H1 (cell line): ENCODE results near the gene TMEM198. TPM values are rescaled to one million over a fixed set of nuclear protein-coding genes. Genes with fewer than 3 reads are reported as not detected.

ENCODE experiments used
- CTCF ChIA-PET: fragments of 300-600 bp; sonication (Branson Sonifier 250); formaldehyde crosslinking; loops from one replicate; lab custom pipeline; 2021; ENCODE audit not compliant: partially characterized antibody; lab: Charles Lee
- POLR2A ChIA-PET: fragments of 300-600 bp; sonication (Branson Sonifier 250); formaldehyde crosslinking; loops from one replicate; lab custom pipeline; 2021; ENCODE audit warnings: inconsistent platforms; ENCODE audit not compliant: partially characterized antibody; lab: Charles Lee
- DNase-seq, 2 experiments: peaks; one replicate each; pipeline versions ENCODE4 v3.0.0 to v3.0.0-alpha.2; 2010 to 2022; ENCODE audit warnings: low spot score in 2 of 2, low read depth in 1 of 2, mixed read lengths in 1 of 2
- FAIRE-seq: peaks from 2 replicates; lab custom pipeline; 2011; peaks lifted over from hg19 to GRCh38; lab: Jason Lieb, UNC
- H2AFZ ChIP-seq: 2 replicates; pipeline ENCODE4 v1.8.1; 2012; ENCODE audit warnings: low read length, inconsistent platforms
- H2AK5ac ChIP-seq: 2 replicates; pipeline ENCODE4 v1.6.1; 2013; ENCODE audit warnings: low read depth, low read length
- H2BK120ac ChIP-seq: replicated peaks from 2 replicates; pipeline ENCODE3; 2013; ENCODE audit warnings: low read depth, low read length, inconsistent platforms
- H2BK12ac ChIP-seq: 2 replicates; pipeline ENCODE4 v1.6.1; 2013; ENCODE audit warnings: low read depth, low read length
- H2BK15ac ChIP-seq: 2 replicates; pipeline ENCODE4 v1.6.1; 2013; ENCODE audit warnings: low read length
- H2BK20ac ChIP-seq: 2 replicates; pipeline ENCODE4 v1.6.1; 2013; ENCODE audit warnings: low read length
- H2BK5ac ChIP-seq: 2 replicates; pipeline ENCODE4 v1.6.1; 2013; ENCODE audit warnings: low read depth, low read length
- H3K14ac ChIP-seq: 2 replicates; pipeline ENCODE4 v1.6.1; 2013; ENCODE audit warnings: inconsistent platforms; ENCODE audit not compliant: insufficient read length
- H3K18ac ChIP-seq: 2 replicates; pipeline ENCODE4 v1.6.1; 2013; ENCODE audit warnings: low read length; ENCODE audit errors: extremely low read depth
- H3K23ac ChIP-seq: 2 replicates; pipeline ENCODE4 v1.6.1; 2013; ENCODE audit warnings: inconsistent platforms; ENCODE audit not compliant: insufficient read length
- H3K23me2 ChIP-seq: 2 replicates; pipeline ENCODE4 v1.6.1; 2013; ENCODE audit warnings: low read depth, low read length
- H3K27ac ChIP-seq: 2 replicates; pipeline ENCODE4 v1.6.1; 2011; ENCODE audit warnings: low read depth, low read length, inconsistent platforms
- H3K27me3 ChIP-seq, 4 experiments: replicated peaks in 1 of 4; 1 replicate in 1 of 4; 2 replicates in 3 of 4; pipeline versions ENCODE4 v1.6.1 to v1.8.1; 2011 to 2013; ENCODE audit warnings: low read length in 3 of 4, mild to moderate bottlenecking in 3 of 4, inconsistent platforms in 2 of 4, mixed read lengths in 2 of 4, moderate library complexity in 1 of 4; ENCODE audit not compliant: control insufficient read depth in 3 of 4, insufficient read depth in 3 of 4; ENCODE audit errors: extremely low read depth in 1 of 4
- H3K36me3 ChIP-seq, 4 experiments: 2 replicates each; pipeline versions ENCODE4 v1.6.1 to v1.8.1; 2011 to 2013; ENCODE audit warnings: mild to moderate bottlenecking in 4 of 4, low read length in 3 of 4, moderate library complexity in 2 of 4, control low read depth in 1 of 4, inconsistent platforms in 1 of 4; ENCODE audit not compliant: insufficient read depth in 4 of 4, control insufficient read depth in 2 of 4
- H3K4ac ChIP-seq: replicated peaks from 2 replicates; pipeline ENCODE3; 2013; ENCODE audit warnings: low read length, low read depth, mixed read lengths, inconsistent platforms; ENCODE audit not compliant: insufficient read length
- H3K4me1 ChIP-seq, 4 experiments: replicated peaks in 1 of 4; 1 replicate in 1 of 4; 2 replicates in 3 of 4; pipeline versions ENCODE4 v1.6.1 to v1.8.1; 2011 to 2013; ENCODE audit warnings: low read length in 3 of 4, inconsistent platforms in 2 of 4, mixed read lengths in 1 of 4; ENCODE audit not compliant: insufficient read depth in 4 of 4, control insufficient read depth in 3 of 4
- H3K4me2 ChIP-seq, 2 experiments: 2 replicates each; pipeline versions ENCODE4 v1.6.1 to v1.8.1; 2011 to 2013; ENCODE audit warnings: low read depth in 2 of 2, low read length in 2 of 2, control low read depth in 1 of 2, inconsistent platforms in 1 of 2, mild to moderate bottlenecking in 1 of 2; ENCODE audit not compliant: insufficient read depth in 1 of 2
- H3K4me3 ChIP-seq, 4 experiments: fragments of 200-600, 300-600 bp in 1 of 4; sonication (generic), shearing (Covaris generic), sonication (Bioruptor Twin) in 1 of 4; 2 replicates each; pipeline versions ENCODE4 v1.5.1 to v1.8.1; 2011 to 2016; ENCODE audit warnings: low read length in 4 of 4, low read depth in 3 of 4, control low read depth in 2 of 4, inconsistent platforms in 2 of 4, mild to moderate bottlenecking in 2 of 4, mixed read lengths in 1 of 4, moderate library complexity in 1 of 4; ENCODE audit not compliant: insufficient read depth in 2 of 4; ENCODE audit errors: extremely low read depth in 1 of 4
- H3K56ac ChIP-seq: replicated peaks from 2 replicates; pipeline ENCODE3; 2013; ENCODE audit warnings: low read depth, mild to moderate bottlenecking, mixed read lengths, low read length, inconsistent platforms; ENCODE audit not compliant: insufficient read length
- H3K79me1 ChIP-seq: 2 replicates; pipeline ENCODE4 v1.6.1; 2013; ENCODE audit warnings: low read depth, low read length, control low read depth
- H3K79me2 ChIP-seq, 2 experiments: 2 replicates each; pipeline versions ENCODE4 v1.6.1 to v1.8.1; 2012 to 2013; ENCODE audit warnings: low read length in 2 of 2, mild to moderate bottlenecking in 2 of 2, inconsistent platforms in 1 of 2; ENCODE audit not compliant: insufficient read depth in 2 of 2, control insufficient read depth in 1 of 2
- H3K9ac ChIP-seq, 4 experiments: replicated peaks in 1 of 4; 1 replicate in 1 of 4; 2 replicates in 3 of 4; pipeline versions ENCODE4 v1.6.1 to v1.8.1; 2011 to 2013; ENCODE audit warnings: low read depth in 3 of 4, low read length in 3 of 4, control low read depth in 2 of 4, mild to moderate bottlenecking in 2 of 4, moderate library complexity in 2 of 4, inconsistent platforms in 1 of 4; ENCODE audit errors: extremely low read depth in 1 of 4
- H3K9me3 ChIP-seq, 2 experiments: 2 replicates each; pipeline versions ENCODE4 v1.6.1 to v1.8.1; 2012 to 2013; ENCODE audit warnings: mild to moderate bottlenecking in 2 of 2, moderate library complexity in 2 of 2, control low read depth in 1 of 2, inconsistent platforms in 1 of 2, low read depth in 1 of 2, low read length in 1 of 2, mixed read lengths in 1 of 2; ENCODE audit not compliant: insufficient read depth in 2 of 2
- H4K20me1 ChIP-seq, 2 experiments: replicated peaks in 1 of 2; 2 replicates each; pipeline versions ENCODE3 to v1.8.1; 2011 to 2013; ENCODE audit warnings: inconsistent platforms in 2 of 2, low read length in 2 of 2, mild to moderate bottlenecking in 1 of 2; ENCODE audit not compliant: insufficient read depth in 2 of 2, control insufficient read depth in 1 of 2
- H4K5ac ChIP-seq: 2 replicates; pipeline ENCODE4 v1.6.1; 2013; ENCODE audit warnings: low read length, low read depth, mixed read lengths, inconsistent platforms; ENCODE audit not compliant: insufficient read length
- H4K8ac ChIP-seq: 2 replicates; pipeline ENCODE4 v1.8.0; 2013; ENCODE audit warnings: mild to moderate bottlenecking, moderate library complexity, low read length, inconsistent platforms; ENCODE audit not compliant: insufficient read depth; ENCODE audit errors: extremely low read depth
- H4K91ac ChIP-seq: replicated peaks from 2 replicates; pipeline ENCODE3; 2013; ENCODE audit warnings: low read length, mixed read lengths, inconsistent platforms; ENCODE audit not compliant: insufficient read length
- ATF2 ChIP-seq: IDR thresholded peaks from 2 replicates; pipeline ENCODE4 v1.6.1; 2012; ENCODE audit warnings: low read length, inconsistent platforms
- BCL11A ChIP-seq, 2 experiments: IDR thresholded peaks; one replicate each; pipeline ENCODE4 v1.6.1; 2011; ENCODE audit warnings: low read depth in 2 of 2, low read length in 2 of 2, mild to moderate bottlenecking in 2 of 2
- CHD1 ChIP-seq: IDR thresholded peaks from 2 replicates; pipeline ENCODE4 v1.6.1; 2012; ENCODE audit warnings: low read depth, low read length, improper control_type of control experiment
- EP300 ChIP-seq, 2 experiments: IDR thresholded peaks; 1 replicate in 1 of 2; 2 replicates in 1 of 2; pipeline ENCODE4 v1.6.1; 2011 to 2012; ENCODE audit warnings: low read depth in 2 of 2, low read length in 2 of 2, mild to moderate bottlenecking in 2 of 2, borderline replicate concordance in 1 of 2, inconsistent platforms in 1 of 2, moderate library complexity in 1 of 2
- SIN3A ChIP-seq, 2 experiments: IDR thresholded peaks in 1 of 2; conservative IDR thresholded peaks in 1 of 2; 2 replicates each; pipeline ENCODE4 v1.6.1; 2011 to 2012; ENCODE audit warnings: low read length in 2 of 2, improper control_type of control experiment in 1 of 2, low read depth in 1 of 2, mild to moderate bottlenecking in 1 of 2
- SRF ChIP-seq: IDR thresholded peaks from 2 replicates; pipeline ENCODE4 v1.6.1; 2011; ENCODE audit warnings: mild to moderate bottlenecking, low read depth, low read length, moderate library complexity
- ZNF274 ChIP-seq: IDR thresholded peaks from 2 replicates; pipeline ENCODE4 v1.7.0; 2012; ENCODE audit warnings: low read length, borderline replicate concordance; ENCODE audit errors: extremely low read depth
- WGBS, 2 experiments: shearing (Covaris generic) in 1 of 2; methylation state at CpG; one replicate each; pipeline versions ENCODE4 v1.1.6 to v1.1.7; 2013 to 2015; ENCODE audit warnings: low lambda C conversion rate in 2 of 2, mixed read lengths in 2 of 2, inconsistent platforms in 1 of 2, low coverage in 1 of 2, missing lambda C conversion rate in 1 of 2; ENCODE audit not compliant: insufficient replicate concordance in 2 of 2, insufficient coverage in 1 of 2, insufficient read length in 1 of 2; ENCODE audit errors: extremely low coverage in 1 of 2, missing lambda C conversion rate in 1 of 2; 5-methylcytosine and 5-hydroxymethylcytosine counted together
- polyA plus RNA-seq, 7 experiments: library from polyadenylated mRNA; depleted of rRNA in 3 of 7; stranded (reverse) in 5 of 7; unstranded in 2 of 7; fragments of >200 nt in 5 of 7; fragments of 200-250 nt in 2 of 7; gene quantifications; 1 replicate in 5 of 7; 2 replicates in 1 of 7; 4 replicates in 1 of 7; pipeline versions ENCODE4 v1.2.1 to v1.2.3, GENCODE V29; 2011 to 2013; ENCODE audit warnings: missing spikeins in 2 of 7, mixed read lengths in 2 of 7
- total RNA-seq: library from RNA; stranded (reverse); fragmentation: NEBNext Ultra II Directional; extraction: Animal tissue kit (Norgen Biotek cat#: 25700); gene quantifications from 2 replicates; pipeline ENCODE4 v1.2.1, GENCODE V29; 2021
- TF ChIP-seq, protein P1 (sequence below): IDR thresholded peaks from 2 replicates; pipeline ENCODE4 v1.6.1; 2012; ENCODE audit warnings: inconsistent platforms

TMEM198 gene
- total and polyA plus RNA-seq, 2 of the 8 experiments (the other 6 are each of a cell fraction or from before 2014, with no cell fraction given): 10.2 to 10.4 TPM

- H3K23ac ChIP-seq: no peak overlapping the region
- H3K4me1 ChIP-seq: peaks cover 0 to 19% (median 12%) of the 10 kb centered on the region in 4 experiments; a peak in 6 of 7 replicates
- POLR2A ChIA-PET: interaction anchor here (1.0 to 1.6 kb wide), 3 partner anchors 30 to 71 kb away, joined by 3 read pairs; no protein-coding TSS in a partner anchor
- peaks cover 3% of the 10 kb centered on the region; the same call in 1 of the 2 replicates for H3K23me2 ChIP-seq
- peaks cover 4 to 7% of the 10 kb centered on the region in 2 experiments for H4K20me1 ChIP-seq
- no peak overlapping the region for H2BK120ac ChIP-seq
- H3K27ac ChIP-seq: no peak overlapping the region
- H3K4me3 ChIP-seq: no peak overlapping the region
- H3K4ac ChIP-seq: no peak overlapping the region
- H2BK12ac ChIP-seq: 0 out of 2 replicates have a peak overlapping the region, but pooled peaks have one; percentile 75
- 94% methylated on average over 8 of the region's 16 CpGs; no CpG with 5 or more reads in 1 of the 2 experiments for WGBS, 2 experiments
- H3K79me2 ChIP-seq: no peaks in the 10 kb centered on the region
- no peak overlapping the region; the same call in 1 of the 2 replicates for H4K8ac ChIP-seq
- H4K91ac ChIP-seq: no peak overlapping the region
- no peak overlapping the region for H2BK5ac ChIP-seq
- H2AK5ac ChIP-seq: no peak overlapping the region
- no peaks in the 10 kb centered on the region for H3K9me3 ChIP-seq
- FAIRE-seq: no peak
- H4K5ac ChIP-seq: no peak overlapping the region
- H3K14ac ChIP-seq: no peak overlapping the region
- H3K79me1 ChIP-seq: no peaks in the 10 kb centered on the region; the same call in 1 of the 2 replicates
- CTCF ChIA-PET: interaction anchor here (1.2 to 113.1 kb wide), 10 partner anchors 15 to 241 kb away, joined by 3 to 7248 read pairs (median 9); partner anchors contain the start of genes ASIC4, DES, GMPPA and SPEG
- H3K27me3 ChIP-seq: no peaks in the 10 kb centered on the region; a peak in 1 of 7 replicates
- H3K9ac ChIP-seq: no peak overlapping the region
- no peak overlapping the region for H3K4me2 ChIP-seq
- H3K56ac ChIP-seq: no peak overlapping the region
- H2AFZ ChIP-seq: no peak overlapping the region
- H2BK20ac ChIP-seq: no peak overlapping the region
- H2BK15ac ChIP-seq: peak overlapping the region; percentile 1; the same call in 1 of the 2 replicates
- peaks cover 4 to 22% (median 12%) of the 10 kb centered on the region in 4 experiments; a peak in 6 of 8 replicates for H3K36me3 ChIP-seq
- TF ChIP-seq, protein P1, sequence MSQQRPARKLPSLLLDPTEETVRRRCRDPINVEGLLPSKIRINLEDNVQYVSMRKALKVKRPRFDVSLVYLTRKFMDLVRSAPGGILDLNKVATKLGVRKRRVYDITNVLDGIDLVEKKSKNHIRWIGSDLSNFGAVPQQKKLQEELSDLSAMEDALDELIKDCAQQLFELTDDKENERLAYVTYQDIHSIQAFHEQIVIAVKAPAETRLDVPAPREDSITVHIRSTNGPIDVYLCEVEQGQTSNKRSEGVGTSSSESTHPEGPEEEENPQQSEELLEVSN: no peak
- no peak for TF ChIP-seq BCL11A (IDR thresholded peaks at IDR 0.05; ENCODE audit: low read depth in 2 of 2, low read length in 2 of 2)
- no peak for TF ChIP-seq SIN3A (conservative IDR thresholded peaks at IDR 0.05 in 1 of 2, IDR thresholded peaks at IDR 0.05 in 1 of 2; ENCODE audit: low read depth in 1 of 2, low read length in 2 of 2)
- no peak for TF ChIP-seq EP300 (IDR thresholded peaks at IDR 0.05; ENCODE audit: borderline replicate concordance in 1 of 2, low read depth in 2 of 2, low read length in 2 of 2)
- TF ChIP-seq SRF: no peak
- no peak for TF ChIP-seq CHD1
- TF ChIP-seq ZNF274: no peak
- no peak for TF ChIP-seq ATF2
- H3K18ac ChIP-seq: 0 out of 2 replicates have a peak overlapping the region, but pooled peaks have one; percentile 6
- no peak for DNase-seq
Measured at GRCh38 chr2:219536425-219536824, 7.4 kb upstream of the TMEM198 start.
